ENCODE results near the gene SLC12A4.

The SLC12A4 gene

DNA sequence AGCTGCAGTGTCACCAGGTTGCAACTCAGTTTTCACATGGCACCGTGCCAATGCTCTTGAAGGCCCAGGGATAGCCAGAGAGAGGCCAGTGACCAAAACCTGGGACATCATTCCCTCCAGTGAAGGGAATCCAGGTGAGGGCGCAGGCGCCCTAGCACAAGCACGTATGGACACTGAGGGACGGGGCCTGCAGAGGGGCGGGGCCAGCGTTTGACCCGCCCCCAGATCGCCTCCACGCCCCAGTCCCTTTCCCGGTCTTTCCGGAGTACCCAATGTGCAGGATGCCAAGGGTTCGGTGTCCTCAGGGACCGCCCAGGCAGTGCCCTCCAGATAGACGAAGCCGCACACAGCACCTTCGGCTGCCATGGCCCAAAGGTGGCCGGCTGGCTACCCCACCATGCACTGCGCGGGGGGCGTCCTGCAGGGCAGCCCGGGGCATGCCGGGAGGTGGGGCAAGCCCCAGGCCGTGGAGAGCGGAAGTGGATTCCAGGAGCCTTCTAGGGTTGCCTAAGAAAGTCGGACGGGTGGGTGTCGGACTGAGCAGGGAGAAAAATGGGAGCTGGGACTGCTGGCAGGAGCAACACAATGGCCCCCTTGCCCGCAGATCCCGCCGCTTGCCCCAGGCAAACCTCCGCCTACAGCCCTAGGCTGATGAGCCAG lies 4.6 kb downstream of the SLC12A4 start:
- no peak for DNase-seq (ENCODE audit: low read depth, low spot score)

GRCh38 chr16:67963292-67963661 lies 5.2 kb downstream of the SLC12A4 start:
- DNase-seq (ENCODE audit: low read depth, low spot score), result no peak

GRCh38 chr16:67962135-67962534 lies 6.3 kb downstream of the SLC12A4 start:
- DNase-seq (ENCODE audit: low read depth, low spot score), result no peak

DNA sequence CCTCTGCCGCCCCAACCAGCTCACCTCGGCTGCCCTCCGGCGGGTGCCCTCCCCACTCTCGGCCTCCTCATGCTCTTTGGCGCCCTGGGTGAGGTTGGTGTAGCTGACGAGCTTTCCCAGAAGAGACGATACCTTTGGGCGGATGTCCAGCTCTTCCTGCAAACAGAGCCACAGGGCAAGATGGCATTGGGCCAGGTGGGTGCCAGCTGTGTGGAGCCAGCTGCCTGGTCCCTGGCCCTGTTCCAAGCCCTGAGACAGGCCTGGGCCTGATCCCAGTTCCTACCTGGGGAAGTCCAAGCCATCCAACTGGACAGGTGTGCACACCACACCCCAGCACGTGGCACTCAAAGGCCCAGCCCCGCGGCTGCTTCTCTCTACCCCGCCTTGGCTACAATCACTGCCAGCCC lies 6.9 kb downstream of the SLC12A4 start:
- DNase-seq (ENCODE audit: low read depth, low spot score), result no peak

GRCh38 chr16:67959536-67960329 lies 8.7 kb downstream of the SLC12A4 start:
- no peak for DNase-seq (ENCODE audit: low read depth, low spot score)

- DNase-seq (ENCODE audit: low read depth, low spot score), result no peak
Measured at GRCh38 chr16:67957622-67958021, 10.8 kb downstream of the SLC12A4 start.

- DNase-seq (ENCODE audit: low read depth, low spot score), result no peak
Measured at GRCh38 chr16:67954421-67955196, 13.8 kb downstream of the SLC12A4 start.

DNA sequence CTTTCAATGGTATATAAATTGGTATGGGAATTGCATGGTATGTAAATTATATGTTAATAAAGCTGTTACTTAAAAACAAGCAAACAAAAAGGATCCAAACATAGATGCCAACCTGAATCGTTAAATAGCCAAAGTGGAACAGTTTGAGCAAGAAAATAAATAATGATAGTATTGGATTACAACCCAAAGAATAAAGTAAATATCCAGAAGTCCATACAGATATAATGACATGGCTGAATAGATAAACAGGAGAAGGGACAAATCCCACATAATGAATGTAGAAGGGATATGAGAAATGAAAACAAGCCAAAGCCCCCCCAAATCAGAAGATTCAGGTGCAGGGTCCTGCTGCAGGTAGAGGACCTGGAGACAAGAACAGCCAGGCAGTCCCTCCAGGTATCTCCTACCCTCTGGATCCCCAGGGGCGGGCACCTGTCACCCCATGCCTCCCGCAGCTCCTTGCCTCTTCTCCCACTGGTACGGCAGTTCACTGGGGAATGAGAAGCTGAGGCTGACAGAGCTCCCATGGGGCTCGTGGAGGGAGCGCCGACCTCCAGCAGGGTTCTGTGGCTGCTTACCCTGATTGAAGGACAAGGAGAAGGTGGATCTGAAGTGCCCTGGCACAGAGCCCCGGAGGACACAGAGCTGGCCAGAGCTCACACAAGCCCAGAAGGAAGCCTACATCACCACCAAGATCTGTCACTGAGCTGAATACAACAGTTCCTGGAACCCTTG lies 14.6 kb downstream of the SLC12A4 start:
- no peak for DNase-seq (ENCODE audit: low read depth, low spot score)

DNA sequence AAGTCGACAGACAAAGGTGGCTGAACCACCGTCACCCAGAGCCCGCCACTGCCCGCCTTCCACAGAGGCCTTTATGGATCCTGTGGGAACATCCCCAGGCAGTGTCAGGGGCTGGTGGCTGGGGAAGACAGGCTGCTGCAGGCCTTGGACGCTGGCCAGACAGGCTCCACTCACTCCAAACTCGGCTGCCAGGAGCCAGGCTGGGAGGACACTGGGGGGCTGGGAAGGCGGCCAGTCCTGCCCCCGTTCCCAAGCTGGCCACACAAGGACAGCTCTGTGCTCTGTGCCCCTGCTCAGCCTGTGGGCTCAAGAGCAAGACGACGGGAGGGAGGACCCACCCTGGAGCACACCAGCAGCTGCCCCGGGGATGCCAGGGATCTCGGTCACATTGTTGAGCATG lies 17.0 kb downstream of the SLC12A4 start:
- DNase-seq (ENCODE audit: low read depth, low spot score), result peak; percentile 39

- DNase-seq (ENCODE audit: low read depth, low spot score), result no peak
Measured at GRCh38 chr16:67950335-67950843, 18.0 kb downstream of the SLC12A4 start.

DNA sequence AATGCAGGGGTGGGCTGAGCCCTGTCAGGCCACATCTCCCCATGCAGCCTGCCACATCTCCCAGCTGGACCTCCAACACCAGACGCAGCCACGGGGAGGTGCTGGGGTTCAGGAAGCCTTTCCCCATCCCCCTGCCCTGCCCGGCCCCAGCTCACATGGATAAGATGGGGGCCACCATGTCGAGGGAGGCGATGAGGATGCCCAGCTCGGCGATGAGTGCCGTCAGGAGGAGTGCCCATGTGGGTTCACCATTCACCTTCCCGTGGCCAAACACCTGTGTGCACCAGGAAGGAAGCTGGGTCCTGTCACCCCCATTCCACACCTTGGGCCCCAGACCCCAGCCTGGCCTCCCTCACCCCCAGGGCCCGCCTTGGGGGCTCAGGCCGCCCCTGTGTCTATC lies 18.8 kb downstream of the SLC12A4 start:
- DNase-seq (ENCODE audit: low read depth, low spot score), result no peak

DNA sequence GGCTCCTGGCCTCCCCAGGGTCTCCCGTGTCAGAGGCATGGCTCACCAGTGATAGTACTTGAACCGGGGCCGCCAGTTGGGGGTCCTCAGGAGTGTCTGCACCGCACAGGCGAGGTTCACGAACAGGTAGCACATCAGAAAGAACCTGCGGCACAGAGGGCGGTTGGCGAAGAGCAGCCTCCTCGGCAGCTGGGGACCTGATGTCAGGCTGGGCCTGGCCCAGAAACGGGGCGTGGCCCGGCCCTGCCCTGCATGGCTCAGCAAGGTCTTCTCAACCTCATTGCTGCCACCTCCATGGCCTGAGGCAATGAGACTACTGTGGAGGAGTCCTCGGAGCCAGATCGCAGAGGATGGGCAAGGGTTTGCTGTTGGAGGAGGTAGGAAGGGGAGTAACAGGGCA lies 20.4 kb downstream of the SLC12A4 start:
- DNase-seq (ENCODE audit: low read depth, low spot score), result no peak

- DNase-seq (ENCODE audit: low read depth, low spot score), result no peak
Measured at GRCh38 chr16:67946966-67947558, 21.4 kb downstream of the SLC12A4 start.

GRCh38 chr16:67946128-67946569 lies 22.3 kb downstream of the SLC12A4 start:
- no peak for DNase-seq (ENCODE audit: low read depth, low spot score)

DNA sequence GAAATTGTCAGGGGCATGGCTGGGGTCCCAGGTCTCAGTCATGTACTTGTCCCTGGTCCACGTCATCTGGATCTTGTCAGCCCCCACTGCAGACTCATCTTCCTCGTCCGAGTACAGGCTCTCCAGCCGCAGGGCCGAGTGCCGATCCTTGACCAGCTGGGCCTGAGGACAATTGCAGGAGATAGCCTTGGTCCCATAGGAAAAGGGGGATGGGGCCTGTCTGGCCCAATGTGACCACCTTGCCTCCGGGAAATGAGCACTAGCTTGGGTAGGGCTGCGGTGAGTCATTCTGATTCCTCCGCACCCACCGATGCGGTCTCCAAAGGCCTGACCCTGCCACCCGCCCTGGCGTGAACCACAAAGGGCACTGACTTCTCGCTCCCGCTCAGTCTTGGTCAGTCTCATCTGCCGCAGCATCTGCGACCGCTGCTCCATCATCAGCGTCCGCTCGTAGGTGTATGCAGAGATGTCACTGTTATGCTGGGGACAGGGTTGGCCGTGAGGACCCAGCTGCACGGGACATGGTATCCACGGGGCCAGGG lies 23.0 kb downstream of the SLC12A4 start:
- no peak for DNase-seq (ENCODE audit: low read depth, low spot score)

- DNase-seq (ENCODE audit: low read depth, low spot score), result no peak
Measured at GRCh38 chr16:67944690-67945391, 23.6 kb downstream of the SLC12A4 start.

DNA sequence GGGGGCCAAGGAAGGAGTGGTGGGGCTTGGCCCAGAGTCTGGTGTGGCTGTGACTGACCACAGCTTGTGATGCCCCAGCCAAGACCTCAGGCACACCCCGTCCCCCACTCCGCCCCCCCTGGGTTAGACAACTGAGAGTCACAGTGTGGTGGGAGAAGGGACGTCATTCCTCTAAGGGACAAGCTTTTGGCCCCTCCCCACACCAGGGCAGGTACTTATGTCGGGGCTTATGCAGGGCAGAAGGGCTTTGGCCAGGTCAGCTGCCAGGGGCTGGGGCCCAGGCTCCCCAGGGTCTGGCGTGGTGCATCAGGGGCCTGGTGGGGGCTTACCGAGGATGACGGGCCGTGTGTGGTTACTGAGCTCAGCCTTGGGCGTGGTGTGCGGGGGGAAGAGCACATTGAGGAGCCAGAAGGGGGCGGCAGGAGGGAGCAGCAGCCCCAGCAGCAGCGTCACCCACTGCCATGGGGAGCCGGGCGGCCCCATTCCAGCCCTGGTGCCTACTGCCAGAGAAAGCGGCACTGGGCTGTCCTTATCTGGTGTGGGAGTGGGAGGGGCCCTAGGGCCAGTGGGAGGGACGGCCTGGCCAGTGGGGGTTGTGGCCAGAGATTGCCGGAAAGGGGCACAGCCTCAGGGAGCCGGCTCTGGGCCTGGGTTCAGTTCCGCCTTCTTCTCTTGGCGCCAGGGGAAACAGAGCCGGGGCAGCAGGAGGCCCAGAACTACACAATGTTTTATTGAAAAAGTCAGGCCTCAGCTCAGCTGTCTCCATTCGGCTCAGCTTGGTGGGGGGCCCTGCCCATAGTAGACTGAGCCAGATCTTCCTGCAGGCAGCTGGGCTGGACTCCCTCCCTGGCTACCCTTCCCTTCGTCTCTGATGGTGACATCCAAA lies 24.6 kb downstream of the SLC12A4 start, which contains the start of gene LCAT:
TSS of gene LCAT (minus strand) at position 502 of the 886 bp plus-strand sequence. CDS start at position 483, 19 bp downstream.
- peak; percentile 72 for DNase-seq (ENCODE audit: low read depth, low spot score)

- DNase-seq (ENCODE audit: low read depth, low spot score), result no peak
Measured at GRCh38 chr16:67943256-67943618, 25.2 kb downstream of the SLC12A4 start.
